Ecto neural progenitor cell (in vitro differentiated cells): ENCODE measurements around the gene TMEM87A.

Experiments used
- DNase-seq: peaks from one replicate; pipeline ENCODE4 v3.0.0-alpha.2; 2018; ENCODE audit warnings: low spot score

The TMEM87A gene

GRCh38 chr15:42203891-42204290 lies 69.3 kb downstream of the TMEM87A start:
- no peak for DNase-seq

GRCh38 chr15:42202653-42203052 lies 70.6 kb downstream of the TMEM87A start:
- no peak for DNase-seq

GRCh38 chr15:42201801-42202200 lies 71.4 kb downstream of the TMEM87A start:
- no peak for DNase-seq

GRCh38 chr15:42199126-42199525 lies 74.1 kb downstream of the TMEM87A start:
- DNase-seq, result no peak

GRCh38 chr15:42198516-42198915 lies 74.7 kb downstream of the TMEM87A start:
- DNase-seq, result no peak

- DNase-seq, result no peak
Observed at GRCh38 chr15:42194513-42194912, 78.7 kb downstream of the TMEM87A start.

- DNase-seq, result no peak
Observed at GRCh38 chr15:42193383-42193782, 79.8 kb downstream of the TMEM87A start.

- no peak for DNase-seq
Observed at GRCh38 chr15:42191610-42192346, 81.5 kb downstream of the TMEM87A start.

GRCh38 chr15:42190370-42190769 lies 82.9 kb downstream of the TMEM87A start:
- no peak for DNase-seq

GRCh38 chr15:42185801-42186200 lies 87.4 kb downstream of the TMEM87A start:
- no peak for DNase-seq

- no peak for DNase-seq
Observed at GRCh38 chr15:42184736-42185135, 88.5 kb downstream of the TMEM87A start.

GRCh38 chr15:42184296-42184695 lies 88.9 kb downstream of the TMEM87A start:
- no peak for DNase-seq

- DNase-seq, result no peak
Observed at GRCh38 chr15:42182961-42183360, 90.3 kb downstream of the TMEM87A start.

- no peak for DNase-seq
Observed at GRCh38 chr15:42182328-42182886, 90.8 kb downstream of the TMEM87A start.

GRCh38 chr15:42178056-42178455 lies 95.2 kb downstream of the TMEM87A start:
- no peak for DNase-seq

GRCh38 chr15:42175671-42176070 lies 97.6 kb downstream of the TMEM87A start:
- DNase-seq, result no peak

GRCh38 chr15:42172475-42172874 lies 100.8 kb downstream of the TMEM87A start:
- DNase-seq, result no peak

- no peak for DNase-seq
Observed at GRCh38 chr15:42171795-42172194, 101.4 kb downstream of the TMEM87A start.

GRCh38 chr15:42171122-42171521 lies 102.1 kb downstream of the TMEM87A start:
- DNase-seq, result no peak

- no peak for DNase-seq
Observed at GRCh38 chr15:42166225-42166940, 106.8 kb downstream of the TMEM87A start.

GRCh38 chr15:42165106-42165505 lies 108.1 kb downstream of the TMEM87A start:
- DNase-seq, result no peak

- no peak for DNase-seq
Observed at GRCh38 chr15:42163947-42164550, 109.2 kb downstream of the TMEM87A start.

GRCh38 chr15:42163291-42163690 lies 109.9 kb downstream of the TMEM87A start:
- DNase-seq, result peak; percentile 7
